Naive thymus-derived CD4-positive, alpha-beta T cell (primary cell): ENCODE results near the gene PFN3. TPM values are rescaled to one million over a fixed set of nuclear protein-coding genes. Genes with fewer than 3 reads are reported as not detected.
"Not testable (repeated sequence)": the region's sequence is repeated elsewhere in the genome, so short reads cannot be mapped to it uniquely, and the experiment has no call there.

ENCODE experiments used
- ATAC-seq: fragments of 150-1000 bp; cut with Tn5 transposase; 2 replicates; pipeline ENCODE4 v1.10.0; 2021; ENCODE audit warnings: mild to moderate bottlenecking, moderate library complexity
- CTCF ChIA-PET: fragments of 350-600 bp; sonication (Branson Sonifier 250); formaldehyde crosslinking; loops from one replicate; lab custom pipeline; 2021; ENCODE audit warnings: antibody characterized with exemption; lab: Charles Lee
- POLR2A ChIA-PET: fragments of 350-600 bp; sonication (Branson Sonifier 250); formaldehyde crosslinking; loops from one replicate; lab custom pipeline; 2021; ENCODE audit warnings: antibody characterized with exemption, inconsistent platforms; lab: Charles Lee
- DNase-seq, 9 donors: peaks; one replicate each; pipeline versions ENCODE4 v3.0.0 to v3.0.0-alpha.2; 2020 to 2022; ENCODE audit warnings: mixed read lengths in 1 of 9
- H3K27ac ChIP-seq: one replicate; pipeline ENCODE4 v1.7.0; 2013; ENCODE audit warnings: mild to moderate bottlenecking, low read depth, low read length, moderate library complexity
- H3K27me3 ChIP-seq, 2 donors: one replicate each; pipeline ENCODE4 v1.7.0; 2013; ENCODE audit warnings: low read length in 2 of 2, mild to moderate bottlenecking in 2 of 2, moderate library complexity in 2 of 2; ENCODE audit not compliant: control insufficient read depth in 2 of 2, insufficient read depth in 2 of 2
- H3K36me3 ChIP-seq, 3 experiments: 1 replicate in 2 of 3; 2 replicates in 1 of 3; pipeline ENCODE4 v1.7.0; 2013; ENCODE audit warnings: low read length in 3 of 3, mild to moderate bottlenecking in 3 of 3, moderate library complexity in 1 of 3; ENCODE audit not compliant: insufficient read depth in 3 of 3, control insufficient read depth in 2 of 3
- H3K4me1 ChIP-seq, 2 donors: one replicate each; pipeline ENCODE4 v1.7.0; 2013; ENCODE audit warnings: low read length in 2 of 2, mild to moderate bottlenecking in 2 of 2, moderate library complexity in 1 of 2; ENCODE audit not compliant: control insufficient read depth in 2 of 2, insufficient read depth in 2 of 2
- H3K4me3 ChIP-seq: 2 replicates; pipeline ENCODE4 v1.7.0; 2013; ENCODE audit warnings: mild to moderate bottlenecking, low read length
- H3K9me3 ChIP-seq, 3 experiments: 1 replicate in 2 of 3; 2 replicates in 1 of 3; pipeline ENCODE4 v1.7.0; 2013; ENCODE audit warnings: low read length in 3 of 3; ENCODE audit not compliant: control insufficient read depth in 2 of 3
- H3K27ac Mint-ChIP-seq, 9 donors: one replicate each; pipeline ENCODE4 v1.8.0; 2020 to 2022; ENCODE audit warnings: mixed read lengths in 9 of 9, mild to moderate bottlenecking in 8 of 9, moderate library complexity in 5 of 9, inconsistent platforms in 2 of 9
- H3K27me3 Mint-ChIP-seq, 5 donors: one replicate each; pipeline ENCODE4 v1.8.0; 2021 to 2022; ENCODE audit warnings: mixed read lengths in 5 of 5, mild to moderate bottlenecking in 1 of 5
- H3K36me3 Mint-ChIP-seq, 5 donors: one replicate each; pipeline ENCODE4 v1.8.0; 2020 to 2022; ENCODE audit warnings: mixed read lengths in 5 of 5, mild to moderate bottlenecking in 3 of 5, inconsistent platforms in 1 of 5
- H3K4me1 Mint-ChIP-seq, 7 donors: one replicate each; pipeline ENCODE4 v1.8.0; 2020 to 2022; ENCODE audit warnings: mixed read lengths in 7 of 7, mild to moderate bottlenecking in 3 of 7, inconsistent platforms in 1 of 7
- H3K4me3 Mint-ChIP-seq, 10 donors: one replicate each; pipeline ENCODE4 v1.8.0; 2020 to 2022; ENCODE audit warnings: mild to moderate bottlenecking in 10 of 10, mixed read lengths in 10 of 10, moderate library complexity in 6 of 10, inconsistent platforms in 2 of 10
- H3K9me3 Mint-ChIP-seq, 11 donors: one replicate each; pipeline ENCODE4 v1.8.0; 2020 to 2022; ENCODE audit warnings: mixed read lengths in 11 of 11, mild to moderate bottlenecking in 4 of 11, inconsistent platforms in 1 of 11, moderate library complexity in 1 of 11
- intact Hi-C, 2 donors: fragments of 100-400 bp; cut with micrococcal nuclease; formaldehyde crosslinking; loops; one replicate each; pipeline ENCODE4 v1.15.1; 2023
- polyA plus RNA-seq, 2 donors: library from polyadenylated mRNA; unstranded; fragments of 300-500 nt; fragmentation: Illumina TruSeq; gene quantifications; one replicate each; pipeline ENCODE4 v1.2.3, GENCODE V29; 2021
- total RNA-seq, 6 experiments: library from RNA in 5 of 6; stranded (reverse) in 5 of 6; gene quantifications; 1 replicate in 5 of 6; 2 replicates in 1 of 6; pipeline ENCODE4 v1.2.3 and lab custom pipeline; 2021 to 2026

Gene PFN3
- total and polyA plus RNA-seq, 7 experiments from 2014 or later, result not detected

DNA sequence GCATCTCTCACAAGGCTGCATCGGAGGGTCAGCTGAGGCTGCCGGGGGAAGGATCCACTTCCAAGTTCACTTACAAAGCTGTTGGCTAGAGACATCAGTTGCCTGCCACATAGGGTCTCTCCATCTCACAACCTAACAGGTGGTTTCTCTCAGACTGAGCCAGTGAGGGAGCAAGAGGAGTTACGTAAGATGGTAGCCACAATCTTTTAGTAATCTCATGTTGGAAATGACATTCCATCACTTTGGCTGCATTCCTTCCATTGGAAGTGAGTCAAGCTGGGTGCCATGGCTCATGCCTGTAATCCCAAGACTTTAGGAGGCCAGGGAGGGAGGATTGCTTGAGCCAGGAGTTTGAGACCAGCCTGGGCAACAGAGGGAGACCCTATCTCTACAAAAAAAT, 18.6 kb upstream of the PFN3 start:
- no peaks in the 10 kb centered on the region for H3K9me3 ChIP-seq
- Mint-ChIP-seq H3K36me3 (no peaks in the 10 kb centered on the region), H3K4me3 (no peak overlapping the region), H3K27me3 (no peaks in the 10 kb centered on the region), H3K9me3 (peaks cover 0 to 2% (median 0%) of the 10 kb centered on the region in 11 donors), H3K27ac (no peak overlapping the region), H3K4me1 (peaks cover 8 to 19% (median 15%) of the 10 kb centered on the region in 7 donors)
- no peak for ATAC-seq
- H3K4me3 ChIP-seq, result no peak overlapping the region
- intact Hi-C loops, result no loop called here
- no peak for DNase-seq
- no peak overlapping the region for H3K27ac ChIP-seq
- ChIA-PET POLR2A (interaction anchor here (1.4 to 23.7 kb wide), 3 partner anchors 10 to 28 kb away, joined by 4 to 804 read pairs (median 179); partner anchors contain the start of genes GRK6 and PRR7), CTCF (no interaction called here)
- no peaks in the 10 kb centered on the region for H3K36me3 ChIP-seq
- peaks cover 0 to 10% of the 10 kb centered on the region in 2 donors for H3K4me1 ChIP-seq
- H3K27me3 ChIP-seq, result no peaks in the 10 kb centered on the region

DNA sequence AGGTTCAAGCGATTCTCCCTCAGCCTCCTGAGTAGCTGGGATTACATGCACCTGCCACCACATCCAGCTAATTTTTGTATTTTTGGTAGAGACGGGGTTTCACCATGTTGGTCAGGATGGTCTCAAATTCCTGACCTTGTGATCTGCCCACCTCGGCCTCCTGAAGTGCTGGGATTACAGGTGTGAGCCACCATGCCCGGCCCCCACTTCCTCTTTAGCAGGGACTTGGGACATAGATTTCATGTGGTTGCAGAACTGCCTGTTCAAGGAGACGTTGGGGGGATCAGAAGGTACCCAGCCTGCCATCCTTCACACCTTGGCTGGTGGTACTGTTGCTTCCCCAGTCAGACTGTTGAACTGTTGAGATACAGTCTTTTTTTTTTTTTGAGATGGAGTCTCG, 16.6 kb upstream of the PFN3 start:
- H3K4me3 Mint-ChIP-seq, H3K36me3 ChIP-seq, H3K9me3 ChIP-seq, H3K9me3 Mint-ChIP-seq, intact Hi-C loops, H3K27me3 Mint-ChIP-seq, H3K27ac Mint-ChIP-seq, ATAC-seq, DNase-seq, H3K27ac ChIP-seq, H3K4me3 ChIP-seq, H3K27me3 ChIP-seq, H3K36me3 Mint-ChIP-seq: not testable (repeated sequence)
- ChIA-PET POLR2A (interaction anchor here (11.1 to 23.7 kb wide), 2 partner anchors 12 to 30 kb away, joined by 179 to 804 read pairs; partner anchors contain the start of genes GRK6 and PRR7), CTCF (interaction anchor here (1.5 to 3.5 kb wide), 2 partner anchors 13 to 15 kb away, joined by 5 to 26 read pairs; no protein-coding TSS in a partner anchor)
- H3K4me1 Mint-ChIP-seq, result peaks cover 8 to 30% (median 18%) of the 10 kb centered on the region in 7 donors
- H3K4me1 ChIP-seq, result peaks cover 10 to 11% of the 10 kb centered on the region in 2 donors

DNA sequence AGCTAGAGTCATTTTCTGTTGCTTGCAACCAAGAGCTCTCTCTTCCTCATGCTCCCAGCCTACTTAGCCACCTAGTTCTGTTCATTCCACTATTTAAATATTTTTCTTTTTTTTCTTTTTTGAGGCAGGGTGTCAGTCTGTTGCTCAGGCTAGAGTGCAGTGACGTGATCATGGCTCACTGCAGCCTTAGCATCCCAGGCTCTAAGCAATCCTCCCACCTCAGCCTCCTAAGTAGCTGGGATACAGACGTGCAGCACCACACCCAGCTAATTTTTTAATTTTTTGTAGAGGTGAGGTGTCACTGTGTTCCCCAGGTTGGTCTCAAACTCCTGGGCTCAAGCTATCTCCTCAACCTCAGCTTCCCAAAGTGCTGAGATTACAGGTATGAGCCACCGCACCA, 14.0 kb upstream of the PFN3 start:
- H3K4me1 ChIP-seq, result peaks cover 14 to 24% of the 10 kb centered on the region in 2 donors
- H3K27ac ChIP-seq, result no peak overlapping the region
- ATAC-seq (no peak), DNase-seq (no peak)
- H3K9me3 ChIP-seq, result no peaks in the 10 kb centered on the region
- no peak overlapping the region for H3K4me3 ChIP-seq
- Mint-ChIP-seq H3K4me3 (peak overlapping the region in 3 of 10 donors; percentile 3 to 8 (median 4)), H3K9me3 (no peaks in the 10 kb centered on the region), H3K36me3 (no peaks in the 10 kb centered on the region), H3K27ac (peak overlapping the region in 3 of 9 donors; percentile 6 to 76 (median 46)), H3K27me3 (no peaks in the 10 kb centered on the region), H3K4me1 (peaks cover 8 to 37% (median 26%) of the 10 kb centered on the region in 7 donors)
- no peaks in the 10 kb centered on the region for H3K36me3 ChIP-seq
- intact Hi-C loops, result no loop called here
- no peaks in the 10 kb centered on the region for H3K27me3 ChIP-seq
- ChIA-PET CTCF (interaction anchor here (0.5 to 3.5 kb wide), 5 partner anchors 9 to 205 kb away, joined by 3 to 26 read pairs (median 7); no protein-coding TSS in a partner anchor), POLR2A (interaction anchor here (4.3 to 23.7 kb wide), 3 partner anchors 11 to 32 kb away, joined by 24 to 804 read pairs (median 179); partner anchors contain the start of genes GRK6 and PRR7)

DNA sequence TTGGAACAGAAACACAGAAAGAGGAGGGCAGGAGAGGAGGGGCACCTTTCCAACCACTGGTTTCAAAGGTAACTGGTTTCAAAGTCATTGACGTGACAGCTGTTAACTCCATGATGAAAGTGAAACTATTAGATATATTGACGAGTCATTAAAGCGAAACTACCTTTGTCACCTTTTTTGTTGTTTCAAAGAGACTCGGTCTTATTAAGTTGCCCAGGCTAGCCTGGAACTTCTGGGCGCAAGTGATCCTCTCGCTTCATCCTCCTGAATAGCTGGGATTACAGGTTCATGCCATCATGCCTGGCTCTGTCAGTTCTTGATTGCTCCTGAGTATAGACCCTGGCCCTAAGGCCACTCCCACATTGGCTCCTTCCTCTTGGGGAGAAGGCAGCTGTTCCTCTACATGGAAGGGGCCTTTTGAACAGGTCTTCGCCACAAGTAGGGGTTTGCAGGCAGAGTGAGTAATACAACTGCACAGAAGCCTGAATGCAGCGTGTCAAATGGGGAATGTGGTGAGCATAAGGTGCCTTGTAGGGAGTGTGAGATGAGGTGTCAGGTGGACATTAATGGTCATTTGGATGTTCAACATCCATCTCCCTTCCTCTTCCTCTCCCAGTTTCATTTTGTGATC, 12.3 kb upstream of the PFN3 start:
- H3K27ac ChIP-seq, result no peak overlapping the region
- ChIA-PET POLR2A (interaction anchor here (4.3 to 23.7 kb wide), 3 partner anchors 9 to 34 kb away, joined by 24 to 804 read pairs (median 179); partner anchors contain the start of genes GRK6 and PRR7), CTCF (interaction anchor here (1.1 kb wide), 1 partner anchor 33 kb away, joined by 3 read pairs; no protein-coding TSS in a partner anchor)
- Mint-ChIP-seq H3K4me1 (peaks cover 8 to 37% (median 26%) of the 10 kb centered on the region in 7 donors), H3K27me3 (peaks cover 0 to 3% (median 0%) of the 10 kb centered on the region in 5 donors), H3K27ac (peak overlapping the region in 2 of 9 donors; percentile 46 to 55), H3K36me3 (no peaks in the 10 kb centered on the region), H3K4me3 (peak overlapping the region in 2 of 10 donors; percentile 7 to 21), H3K9me3 (no peaks in the 10 kb centered on the region)
- no peaks in the 10 kb centered on the region for H3K9me3 ChIP-seq
- DNase-seq, result no peak
- H3K36me3 ChIP-seq, result no peaks in the 10 kb centered on the region
- H3K4me1 ChIP-seq, result peaks cover 14 to 24% of the 10 kb centered on the region in 2 donors
- no peak overlapping the region for H3K4me3 ChIP-seq
- peak; percentile 34 for ATAC-seq
- intact Hi-C loops, result loop anchor here in 1 of 2 donors (2.0 kb wide), 1 partner anchor 14 kb away; the partner anchor contains the start of gene GRK6
- H3K27me3 ChIP-seq, result no peaks in the 10 kb centered on the region

DNA sequence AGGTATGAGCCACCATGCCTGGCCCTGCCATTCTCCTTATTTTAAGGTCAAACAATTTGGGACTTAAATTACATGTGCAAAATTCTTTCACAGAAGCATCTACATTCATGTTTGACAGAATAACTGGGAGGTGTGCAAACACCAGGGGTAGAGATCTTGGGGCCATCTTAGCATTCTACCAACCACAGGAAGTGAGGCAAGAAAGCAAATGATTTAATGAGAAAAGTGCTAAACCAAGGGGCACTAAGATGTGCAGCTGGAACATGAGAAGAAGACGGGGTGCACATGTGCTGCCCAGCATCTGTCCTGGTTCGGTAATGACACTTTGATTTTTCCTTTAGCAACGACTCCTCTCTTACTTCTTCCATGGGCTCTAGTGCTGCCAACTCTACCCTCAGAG, 10.1 kb upstream of the PFN3 start:
- H3K4me1 ChIP-seq, result peaks cover 14 to 29% of the 10 kb centered on the region in 2 donors
- Mint-ChIP-seq H3K27me3 (peaks cover 0 to 21% (median 0%) of the 10 kb centered on the region in 5 donors), H3K27ac (no peak overlapping the region), H3K4me1 (peaks cover 8 to 40% (median 21%) of the 10 kb centered on the region in 7 donors), H3K36me3 (no peaks in the 10 kb centered on the region), H3K4me3 (no peak overlapping the region), H3K9me3 (no peaks in the 10 kb centered on the region)
- POLR2A ChIA-PET, result interaction anchor here (1.3 to 11.1 kb wide), 2 partner anchors 19 to 35 kb away, joined by 6 to 179 read pairs; partner anchors contain the start of gene GRK6
- no peak overlapping the region for H3K4me3 ChIP-seq
- DNase-seq (no peak), ATAC-seq (peak; percentile 30)
- no peaks in the 10 kb centered on the region for H3K9me3 ChIP-seq
- intact Hi-C loops, result no loop called here
- CTCF ChIA-PET, result no interaction called here
- H3K27ac ChIP-seq, result no peak overlapping the region
- no peaks in the 10 kb centered on the region for H3K27me3 ChIP-seq
- H3K36me3 ChIP-seq, result no peaks in the 10 kb centered on the region

DNA sequence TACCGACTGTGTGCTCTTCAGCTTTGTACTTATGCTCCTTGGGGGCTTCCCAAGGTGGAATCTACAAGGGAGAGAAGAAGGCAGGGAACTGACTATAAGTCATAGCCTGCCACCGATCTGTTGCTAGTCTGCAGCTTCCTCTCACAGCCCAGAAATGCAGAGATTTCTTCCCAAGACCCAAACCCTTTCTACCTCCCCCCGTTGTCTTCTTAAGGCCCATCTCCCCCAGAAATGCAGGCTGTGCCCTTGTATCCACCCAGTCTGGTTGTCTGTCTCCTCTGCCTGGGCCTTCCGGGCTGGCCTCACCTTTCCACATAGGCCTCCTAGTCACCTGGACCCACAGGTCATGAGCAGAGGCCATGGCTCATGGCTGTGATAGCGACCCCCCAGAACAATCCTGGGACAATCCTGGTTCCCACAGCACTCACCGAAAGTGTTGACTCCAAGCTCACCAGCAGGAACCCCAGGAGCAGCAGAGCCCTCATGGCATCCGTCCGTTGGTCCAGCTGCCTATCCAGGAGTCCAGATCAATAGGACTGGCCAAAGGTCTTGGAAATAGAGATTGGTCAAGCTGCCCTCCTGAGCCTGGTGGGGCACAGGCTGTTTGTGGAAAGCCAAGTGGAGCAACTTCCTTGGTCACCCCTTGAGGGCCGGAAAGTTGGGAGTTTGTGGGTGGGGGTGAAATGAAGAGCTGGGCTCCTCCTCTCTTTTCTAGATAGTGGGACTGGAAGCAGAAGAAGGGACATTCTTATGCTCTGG, 8.8 kb upstream of the PFN3 start, which contains the start of gene F12:
Gene F12 (minus strand): TSS at position 522 of the 759 bp plus-strand sequence. CDS start 37 bp downstream, at position 485.
- ATAC-seq, result no peak
- Histone ChIP-seq H3K4me3 (no peak within 1 kb of the TSS), H3K27ac (no peak within 1 kb of the TSS), H3K36me3 (no peaks in the 10 kb centered on the region), H3K27me3 (no peaks in the 10 kb centered on the region), H3K9me3 (no peaks in the 10 kb centered on the region), H3K4me1 (peaks cover 15 to 43% of the 10 kb centered on the region in 2 donors)
- Mint-ChIP-seq H3K4me3 (no peak within 1 kb of the TSS), H3K9me3 (no peaks in the 10 kb centered on the region), H3K27ac (peak within 1 kb of the TSS in 1 of 9 donors; percentile 32), H3K4me1 (peaks cover 0 to 44% (median 23%) of the 10 kb centered on the region in 7 donors), H3K27me3 (peaks cover 0 to 25% (median 0%) of the 10 kb centered on the region in 5 donors), H3K36me3 (no peaks in the 10 kb centered on the region)
- ChIA-PET CTCF (interaction anchor here (0.9 to 9.6 kb wide), 7 partner anchors 15 to 45 kb away, joined by 3 to 189 read pairs (median 8); partner anchors contain the start of gene PRR7), POLR2A (interaction anchor here (1.2 to 9.5 kb wide), 7 partner anchors 18 to 50 kb away, joined by 3 to 210 read pairs (median 4); partner anchors contain the start of genes GRK6 and PRR7)
- intact Hi-C loops, result no loop called here
- no peak for DNase-seq
